Measurements from ENCODE around the gene LMO3.

DNA sequence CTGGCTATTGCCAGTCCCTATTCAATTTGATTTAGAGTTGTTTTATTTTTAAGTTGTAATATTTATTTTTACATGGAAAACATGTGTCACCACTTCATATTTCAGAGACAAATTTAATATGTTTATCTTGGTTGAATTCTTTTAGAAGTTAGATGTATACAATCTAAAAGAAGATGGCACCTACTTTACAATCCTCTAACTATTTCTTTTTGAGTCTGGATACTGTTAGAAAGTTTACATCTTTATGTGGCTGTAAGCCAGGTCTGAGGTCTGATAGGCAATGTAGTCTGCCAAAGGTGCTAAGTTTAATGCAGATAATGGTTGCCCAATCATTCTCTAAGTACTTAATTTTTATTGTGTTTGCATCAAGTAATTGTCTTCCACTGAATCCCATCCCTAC is 7.2 kb upstream of the LMO3 start:
- TF ChIP-seq, protein P1, sequence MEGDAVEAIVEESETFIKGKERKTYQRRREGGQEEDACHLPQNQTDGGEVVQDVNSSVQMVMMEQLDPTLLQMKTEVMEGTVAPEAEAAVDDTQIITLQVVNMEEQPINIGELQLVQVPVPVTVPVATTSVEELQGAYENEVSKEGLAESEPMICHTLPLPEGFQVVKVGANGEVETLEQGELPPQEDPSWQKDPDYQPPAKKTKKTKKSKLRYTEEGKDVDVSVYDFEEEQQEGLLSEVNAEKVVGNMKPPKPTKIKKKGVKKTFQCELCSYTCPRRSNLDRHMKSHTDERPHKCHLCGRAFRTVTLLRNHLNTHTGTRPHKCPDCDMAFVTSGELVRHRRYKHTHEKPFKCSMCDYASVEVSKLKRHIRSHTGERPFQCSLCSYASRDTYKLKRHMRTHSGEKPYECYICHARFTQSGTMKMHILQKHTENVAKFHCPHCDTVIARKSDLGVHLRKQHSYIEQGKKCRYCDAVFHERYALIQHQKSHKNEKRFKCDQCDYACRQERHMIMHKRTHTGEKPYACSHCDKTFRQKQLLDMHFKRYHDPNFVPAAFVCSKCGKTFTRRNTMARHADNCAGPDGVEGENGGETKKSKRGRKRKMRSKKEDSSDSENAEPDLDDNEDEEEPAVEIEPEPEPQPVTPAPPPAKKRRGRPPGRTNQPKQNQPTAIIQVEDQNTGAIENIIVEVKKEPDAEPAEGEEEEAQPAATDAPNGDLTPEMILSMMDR (IDR thresholded peaks at IDR 0.05; ENCODE audit: insufficient read depth, low read depth, low read length) = no peak
- TF ChIP-seq EZH2 (IDR thresholded peaks at IDR 0.05; ENCODE audit: insufficient read depth, low read length) = no peak

All from astrocyte (in vitro differentiated cells and primary cell).